ENCODE measurements around the gene SCYGR1.
"Not testable (repeated sequence)": the region's sequence is repeated elsewhere in the genome, so short reads cannot be mapped to it uniquely, and the experiment has no call there.

SCYGR1 gene

DNA sequence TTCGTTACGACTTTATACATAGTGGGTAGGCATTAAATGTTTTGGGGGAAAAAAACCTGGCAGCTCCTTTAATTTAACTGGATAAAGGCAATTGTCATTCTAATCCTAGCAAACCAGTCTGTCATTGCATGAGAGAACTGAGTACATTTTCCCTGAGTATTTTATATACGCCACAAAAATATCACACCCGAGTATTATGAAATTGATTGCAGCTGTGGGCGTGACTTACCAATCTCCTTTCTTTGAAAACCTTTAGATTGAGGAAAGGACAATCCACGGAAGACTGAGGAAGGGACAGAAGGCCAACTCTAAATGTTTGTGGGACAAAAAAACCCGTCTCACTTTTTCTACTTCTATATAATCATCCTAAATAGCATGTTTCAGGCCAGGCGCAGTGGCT, 17.7 kb downstream of the SCYGR1 start:
- H3K4me3 ChIP-seq (ENCODE audit: low read length): no peak overlapping the region
- no peak for TF ChIP-seq ZNF274 (IDR thresholded peaks at IDR 0.05; ENCODE audit: low read depth, low read length)

DNA sequence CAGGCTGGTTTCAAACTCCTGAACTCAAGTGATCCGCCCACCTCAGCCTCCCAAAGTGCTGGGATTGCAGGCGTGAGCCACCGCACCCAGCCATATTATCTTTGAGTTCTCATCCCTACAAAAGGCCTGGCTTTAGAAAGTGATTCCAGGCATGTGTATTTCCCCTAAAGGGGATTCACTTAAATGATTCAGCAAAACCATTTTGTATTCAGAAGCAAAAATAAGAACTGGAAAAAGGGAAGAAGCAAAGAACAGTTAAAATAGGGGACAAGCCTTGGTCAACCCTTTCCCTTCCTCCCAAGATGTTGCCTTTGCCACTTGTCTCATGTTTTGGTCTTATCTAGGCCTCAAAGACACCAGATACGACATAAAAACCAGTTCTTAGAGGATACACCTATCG, 19.2 kb downstream of the SCYGR1 start:
- TF ChIP-seq ZNF274 (IDR thresholded peaks at IDR 0.05; ENCODE audit: low read depth, low read length): no peak

DNA sequence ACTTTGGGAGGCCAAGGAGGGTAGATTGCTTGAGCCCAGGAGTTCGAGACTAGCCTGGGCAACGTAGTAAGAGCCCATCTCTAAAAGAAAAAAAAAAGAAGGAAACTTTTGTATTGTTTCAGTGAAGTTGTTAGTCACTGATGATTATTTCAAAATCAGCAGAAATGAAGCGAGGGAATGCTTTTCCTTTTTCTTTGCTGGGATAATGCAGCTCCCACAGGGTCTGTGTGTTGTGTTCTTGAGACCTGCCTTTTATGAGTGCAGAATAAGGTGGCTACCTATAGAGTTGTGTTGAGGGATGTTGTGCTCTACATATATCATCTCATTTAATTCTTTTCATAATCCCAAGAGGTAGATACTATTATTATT, 20.3 kb downstream of the SCYGR1 start:
- TF ChIP-seq ZNF274 (IDR thresholded peaks at IDR 0.05; ENCODE audit: low read depth, low read length): no peak
- H3K4me3 ChIP-seq (ENCODE audit: low read length): no peak overlapping the region

More for the DNA sequence above, 19.2 kb downstream of the SCYGR1 start:
- no peak overlapping the region for H3K4me3 ChIP-seq (ENCODE audit: low read length)

DNA sequence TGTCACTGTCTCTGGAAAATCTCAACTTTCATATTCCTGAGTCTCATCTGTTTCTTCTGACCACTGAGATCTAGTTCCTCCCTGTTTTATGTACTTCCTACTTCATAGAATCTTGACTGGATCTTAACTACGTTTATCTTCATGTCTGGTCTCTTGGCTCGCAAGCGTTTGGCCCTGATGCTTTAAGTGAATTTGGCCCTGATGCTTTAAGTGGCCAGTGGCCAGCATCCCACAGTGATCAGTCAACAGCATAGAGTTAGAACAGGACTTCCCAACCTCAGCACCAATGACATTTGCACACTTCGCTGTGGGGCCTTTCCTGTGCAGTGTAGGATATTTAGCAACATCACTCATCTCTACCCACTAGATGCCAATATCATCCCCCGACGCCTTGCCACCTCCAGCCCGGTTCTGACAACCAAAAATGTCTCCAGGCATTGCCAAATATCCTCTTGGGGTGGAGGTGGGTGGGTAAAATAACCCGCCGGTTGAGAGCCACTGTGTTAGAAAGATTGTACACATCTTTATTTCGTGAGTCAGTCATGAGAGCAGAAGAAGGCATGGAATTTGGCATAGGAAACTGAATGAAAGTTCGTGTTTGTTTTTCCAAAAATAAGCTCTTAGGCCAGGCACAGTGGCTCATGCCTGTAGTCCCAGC, 20.9 kb downstream of the SCYGR1 start:
- TF ChIP-seq ZNF274 (IDR thresholded peaks at IDR 0.05; ENCODE audit: low read depth, low read length): no peak
- H3K4me3 ChIP-seq (ENCODE audit: low read length): no peak overlapping the region

DNA sequence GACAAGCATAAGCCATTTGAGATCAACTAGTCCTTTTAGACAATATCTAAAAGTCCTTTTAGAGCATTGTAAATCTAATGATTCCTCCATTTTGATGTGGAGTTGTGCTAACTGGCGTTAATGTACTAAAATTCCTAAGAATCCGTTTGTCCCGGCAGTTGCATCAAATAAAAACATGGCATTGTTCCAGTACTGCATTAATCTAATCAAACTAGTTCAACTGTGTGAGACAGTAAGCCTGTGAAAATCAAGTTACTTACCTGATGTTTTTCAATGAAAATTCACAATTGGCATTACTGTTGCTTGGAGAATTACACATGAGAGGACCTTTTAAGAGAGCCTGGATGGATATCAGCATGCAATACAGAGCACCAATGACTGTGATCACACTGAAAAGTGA, 21.9 kb downstream of the SCYGR1 start:
- H3K4me3 ChIP-seq (ENCODE audit: low read length): no peak overlapping the region
- TF ChIP-seq ZNF274 (IDR thresholded peaks at IDR 0.05; ENCODE audit: low read depth, low read length): no peak

DNA sequence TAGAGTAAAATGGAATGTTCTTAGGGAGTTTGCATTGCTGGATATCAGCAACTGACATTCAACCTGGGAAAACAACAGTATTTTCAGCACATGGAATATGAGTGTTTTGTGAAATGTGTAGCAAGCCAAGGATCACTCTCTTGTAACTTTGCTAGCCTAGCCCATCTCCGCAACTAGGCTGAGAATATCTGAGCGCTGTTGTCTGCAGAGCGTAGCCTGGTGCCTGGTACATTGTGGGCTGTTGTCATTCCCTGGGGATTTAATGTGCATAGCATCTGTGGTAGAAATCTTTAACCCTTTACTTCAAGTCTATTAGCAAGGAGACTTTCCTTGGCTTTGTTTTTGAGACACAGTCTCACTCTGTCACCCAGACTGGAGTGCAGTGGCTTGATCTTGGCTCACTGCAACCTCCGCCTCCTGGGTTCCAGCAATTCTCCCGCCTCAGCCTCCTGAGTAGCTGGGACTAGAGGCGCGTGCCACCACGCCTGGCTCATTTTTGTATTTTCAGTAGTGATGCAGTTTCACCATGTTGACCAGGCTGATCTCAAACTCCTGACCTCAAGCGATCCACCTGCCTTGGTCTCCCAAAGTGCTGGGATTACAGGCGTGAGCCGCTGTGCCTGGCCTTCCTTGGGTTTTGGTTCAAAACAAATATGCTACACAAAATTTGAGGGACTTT, 23.0 kb downstream of the SCYGR1 start:
- H3K4me3 ChIP-seq (ENCODE audit: low read length): not testable (repeated sequence)

DNA sequence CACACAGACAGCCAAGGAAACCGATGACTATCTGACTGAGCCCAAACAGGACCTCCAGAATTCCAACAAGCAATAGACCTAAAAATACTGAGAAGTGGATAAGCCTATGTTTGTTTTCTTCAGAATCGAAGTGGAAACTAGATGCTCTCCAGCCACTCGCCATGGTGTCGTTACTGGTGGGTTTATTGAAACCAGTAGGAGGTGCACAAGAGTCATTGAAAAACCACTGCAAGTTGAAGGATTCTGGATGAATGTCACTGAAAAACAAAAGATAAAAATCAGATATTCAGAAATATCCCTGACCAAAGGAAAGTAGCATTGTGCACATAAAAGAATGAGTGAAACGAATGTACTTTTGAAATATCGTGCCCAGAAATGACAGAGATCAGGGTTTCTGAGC, 24.0 kb downstream of the SCYGR1 start:
- no peak overlapping the region for H3K4me3 ChIP-seq (ENCODE audit: low read length)
- no peak for TF ChIP-seq ZNF274 (IDR thresholded peaks at IDR 0.05; ENCODE audit: low read depth, low read length)

DNA sequence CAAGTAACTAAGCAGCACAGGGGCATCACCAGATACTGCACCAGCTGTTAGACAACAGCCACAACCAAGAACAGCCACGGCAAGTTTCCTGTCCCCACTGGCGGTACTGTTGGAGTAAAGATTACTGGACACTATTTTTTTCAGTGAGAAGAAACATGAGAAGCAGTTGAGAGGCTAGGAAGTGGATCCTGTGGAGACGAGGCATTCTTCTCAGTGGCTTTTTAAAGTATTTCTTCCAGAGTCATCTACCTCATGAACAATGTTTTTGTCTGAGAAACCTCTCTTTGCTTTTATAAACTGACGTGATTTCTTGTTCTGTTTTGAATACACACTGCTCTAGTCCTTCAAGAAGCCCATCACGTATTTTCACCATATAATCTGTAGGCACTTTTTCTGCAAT, 27.4 kb downstream of the SCYGR1 start:
- TF ChIP-seq ZNF274 (IDR thresholded peaks at IDR 0.05; ENCODE audit: low read depth, low read length): no peak
- no peak overlapping the region for H3K4me3 ChIP-seq (ENCODE audit: low read length)

DNA sequence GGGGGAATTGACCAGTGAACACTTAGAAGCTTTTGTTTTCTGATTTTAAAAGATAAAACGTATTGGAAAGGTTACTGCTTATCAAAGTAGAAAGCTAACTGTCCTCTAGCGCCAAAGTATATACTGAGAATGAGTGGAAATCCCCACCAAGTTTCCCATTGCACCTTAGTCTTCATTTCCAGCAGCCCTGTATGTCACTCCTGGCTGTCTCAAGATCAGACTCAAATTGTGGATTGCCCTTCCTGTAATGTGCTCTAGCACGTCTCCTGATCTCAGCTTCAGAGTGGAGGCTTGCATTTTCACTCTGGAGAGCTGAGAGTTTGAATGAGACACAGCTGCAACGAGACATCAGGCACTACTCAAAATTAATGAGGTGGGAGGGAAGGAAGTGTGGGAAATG, 36.1 kb downstream of the SCYGR1 start:
- no peak overlapping the region for H3K4me3 ChIP-seq (ENCODE audit: low read length)
- TF ChIP-seq ZNF274 (IDR thresholded peaks at IDR 0.05; ENCODE audit: low read depth, low read length): no peak

DNA sequence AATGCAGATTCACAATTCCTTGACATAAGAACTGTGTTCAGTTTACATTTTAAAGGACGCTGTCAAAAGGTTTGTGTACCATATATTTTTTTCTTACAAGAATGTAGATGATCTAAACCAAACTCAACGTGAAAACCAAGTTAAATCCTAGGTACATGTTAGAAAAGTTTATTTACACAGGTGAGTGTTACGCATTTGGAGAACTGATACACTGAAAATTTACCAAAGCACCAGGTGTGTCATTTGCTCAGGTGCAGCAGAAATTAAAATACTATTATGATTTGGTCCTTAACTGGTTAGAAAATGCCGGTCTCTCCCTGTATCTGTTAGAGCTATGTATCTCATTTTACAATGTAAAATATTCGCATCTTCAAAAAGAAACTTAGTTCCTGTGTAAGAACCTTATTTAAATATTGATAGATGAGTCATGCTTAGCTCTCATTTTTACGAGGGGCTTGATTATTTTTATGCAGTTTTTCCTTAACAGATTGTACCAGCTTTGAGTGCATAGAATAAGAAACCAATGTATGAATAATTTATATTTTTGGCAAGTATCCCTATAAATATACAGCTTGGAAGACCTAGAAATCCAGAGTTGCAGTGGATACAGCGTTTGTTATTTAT, 37.6 kb downstream of the SCYGR1 start:
- TF ChIP-seq ZNF274 (IDR thresholded peaks at IDR 0.05; ENCODE audit: low read depth, low read length): no peak
- no peak overlapping the region for H3K4me3 ChIP-seq (ENCODE audit: low read length)

DNA sequence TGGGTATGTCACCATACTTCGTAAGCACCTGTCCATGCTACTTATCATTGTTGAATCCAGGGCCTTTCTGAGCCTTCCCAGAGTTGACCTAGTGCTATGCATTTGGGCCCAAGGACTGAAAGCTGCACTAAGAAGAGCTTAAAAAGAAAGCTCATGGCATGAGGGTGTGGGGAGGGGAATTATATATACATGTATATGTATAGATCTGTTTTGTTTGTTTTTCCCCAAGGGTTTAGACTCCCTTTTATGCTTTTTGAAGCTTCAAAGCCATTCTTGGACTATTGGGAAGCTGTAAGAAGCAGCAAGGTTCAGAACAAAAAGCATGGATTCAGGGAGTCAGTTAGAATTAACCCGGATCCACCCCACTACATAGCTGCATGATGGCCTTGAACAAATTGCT, 39.4 kb downstream of the SCYGR1 start:
- no peak for TF ChIP-seq ZNF274 (IDR thresholded peaks at IDR 0.05; ENCODE audit: low read depth, low read length)
- no peak overlapping the region for H3K4me3 ChIP-seq (ENCODE audit: low read length)

DNA sequence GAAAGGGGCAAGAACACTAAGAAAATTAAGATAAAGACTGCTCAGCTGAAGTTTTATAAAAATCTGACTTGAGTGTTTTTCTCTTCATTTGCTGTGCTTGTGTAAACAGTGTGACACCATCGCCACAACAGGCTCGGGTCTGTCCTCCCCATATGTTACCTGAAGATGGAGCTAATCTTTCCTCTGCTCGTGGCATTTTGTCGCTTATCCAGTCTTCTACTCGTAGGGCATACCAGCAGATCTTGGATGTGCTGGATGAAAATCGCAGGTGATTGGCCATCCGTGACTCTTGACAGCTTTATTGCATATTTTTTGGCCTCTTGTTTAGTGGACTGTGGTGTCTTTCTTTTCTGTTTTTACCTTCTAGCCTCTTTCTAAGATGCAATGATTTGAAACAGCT, 40.6 kb downstream of the SCYGR1 start:
- no peak overlapping the region for H3K4me3 ChIP-seq (ENCODE audit: low read length)
- TF ChIP-seq ZNF274 (IDR thresholded peaks at IDR 0.05; ENCODE audit: low read depth, low read length): no peak

DNA sequence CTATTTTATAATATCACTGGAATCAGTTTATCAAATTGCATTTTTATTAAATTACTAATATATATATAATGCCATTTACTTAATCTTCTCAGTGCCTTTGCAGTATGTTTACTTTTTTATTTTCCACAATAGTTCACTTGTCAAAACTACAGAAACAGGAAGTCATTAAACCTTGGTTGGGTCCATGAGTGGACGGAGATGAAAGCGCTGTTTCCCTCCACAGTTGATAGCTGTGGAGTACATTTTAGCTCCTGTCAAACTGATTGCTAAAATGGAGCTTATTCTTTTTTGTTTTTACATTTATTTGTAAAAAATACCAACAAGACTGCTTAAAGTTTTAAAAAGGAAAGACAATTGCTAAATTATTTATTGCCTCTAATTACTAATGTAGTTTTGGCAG, 43.5 kb downstream of the SCYGR1 start:
- TF ChIP-seq ZNF274 (IDR thresholded peaks at IDR 0.05; ENCODE audit: low read depth, low read length): no peak
- H3K4me3 ChIP-seq (ENCODE audit: low read length): no peak overlapping the region

DNA sequence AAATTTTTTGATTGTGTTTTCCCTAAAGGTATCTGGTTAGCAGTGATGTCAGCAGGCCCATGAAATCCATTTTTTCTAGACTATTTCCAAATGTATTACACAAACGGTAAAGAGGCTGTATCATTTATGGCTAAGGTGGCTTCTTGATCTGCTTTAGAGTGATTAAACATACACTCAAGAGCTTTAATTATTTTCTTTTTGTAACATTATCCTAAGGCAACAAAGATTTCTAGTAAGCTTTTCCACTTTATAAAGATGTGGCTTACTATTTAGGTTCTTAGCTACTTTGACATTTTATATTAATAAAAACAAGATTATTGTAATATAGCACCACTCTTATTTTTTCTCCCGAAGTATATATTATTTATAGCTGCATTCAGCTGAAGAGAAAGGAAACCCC, 46.2 kb downstream of the SCYGR1 start:
- no peak for TF ChIP-seq ZNF274 (IDR thresholded peaks at IDR 0.05; ENCODE audit: low read depth, low read length)
- H3K4me3 ChIP-seq (ENCODE audit: low read length): no peak overlapping the region

DNA sequence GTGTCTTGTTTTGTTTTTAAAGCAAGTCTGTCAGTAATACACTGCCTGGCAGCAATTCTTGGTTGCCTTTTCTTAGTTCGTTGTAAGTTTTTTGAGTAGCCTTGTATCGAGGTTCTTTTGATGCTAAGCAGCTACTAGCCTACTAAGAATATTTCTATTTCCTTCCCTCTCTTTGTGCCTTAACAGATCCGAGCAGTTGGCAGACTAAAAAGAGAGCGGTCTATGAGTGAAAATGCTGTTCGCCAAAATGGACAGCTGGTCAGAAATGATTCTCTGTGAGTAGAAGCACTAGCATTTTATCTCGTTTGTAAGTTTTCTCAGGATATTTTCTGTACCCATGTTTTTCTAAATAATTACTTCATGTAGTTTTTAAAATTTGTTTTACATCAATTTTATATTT, 47.6 kb downstream of the SCYGR1 start:
- no peak for TF ChIP-seq ZNF274 (IDR thresholded peaks at IDR 0.05; ENCODE audit: low read depth, low read length)
- H3K4me3 ChIP-seq (ENCODE audit: low read length): no peak overlapping the region

Data from GM08714 (cell line).